GM18505 (cell line): ENCODE measurements around the gene PTPRC.

Experiments
- ATAC-seq: cut with Tn5 transposase; IDR thresholded peaks from one replicate; pipeline ENCODE4 v1.9.1; 2021; ENCODE audit not compliant: unreplicated experiment
- POLR2A ChIP-seq: IDR thresholded peaks from 4 replicates; pipeline ENCODE4 v1.6.1; 2011; ENCODE audit warnings: borderline replicate concordance; ENCODE audit not compliant: insufficient read depth, insufficient read length; ENCODE audit errors: extremely low read depth

The PTPRC gene

DNA sequence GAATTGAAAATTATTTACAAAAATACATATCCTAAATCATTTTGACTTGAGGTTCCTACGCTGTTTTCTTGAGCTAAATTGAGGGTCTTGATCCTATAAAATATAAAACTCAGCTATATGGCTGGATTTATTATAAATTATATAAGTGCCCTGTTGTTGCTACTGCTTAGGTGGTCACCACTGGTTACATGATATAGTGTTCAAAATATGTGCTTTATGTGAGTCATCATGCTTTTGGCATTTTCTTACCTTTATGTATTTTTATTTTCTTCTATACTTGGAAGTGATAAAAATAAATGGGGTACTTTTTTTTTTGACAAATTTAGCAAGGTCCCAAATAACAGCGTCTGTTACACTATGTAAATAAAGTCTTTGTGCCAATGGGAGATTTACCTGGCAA is 31.1 kb upstream of the PTPRC start:
- no peak for ATAC-seq
- no peak for TF ChIP-seq POLR2A

DNA sequence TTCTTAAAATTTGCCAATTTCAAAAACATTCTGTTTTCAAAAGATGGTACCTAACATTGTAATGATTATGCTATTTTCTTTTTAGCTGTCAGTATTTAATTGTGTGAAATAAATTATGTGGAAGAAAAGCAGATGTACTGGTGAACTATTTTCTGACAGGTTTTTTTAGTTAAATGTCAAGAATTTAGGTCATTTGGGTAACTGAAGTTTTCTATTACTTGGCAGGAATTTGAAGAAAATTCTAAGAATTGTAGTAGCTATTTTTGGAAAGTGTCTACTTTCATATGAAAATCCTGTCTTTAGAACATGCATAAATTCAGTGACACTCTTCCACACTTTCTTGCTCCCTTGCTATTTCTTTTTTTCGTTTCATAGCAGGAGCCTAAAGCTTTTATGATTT is 28.5 kb upstream of the PTPRC start:
- no peak for TF ChIP-seq POLR2A
- no peak for ATAC-seq

DNA sequence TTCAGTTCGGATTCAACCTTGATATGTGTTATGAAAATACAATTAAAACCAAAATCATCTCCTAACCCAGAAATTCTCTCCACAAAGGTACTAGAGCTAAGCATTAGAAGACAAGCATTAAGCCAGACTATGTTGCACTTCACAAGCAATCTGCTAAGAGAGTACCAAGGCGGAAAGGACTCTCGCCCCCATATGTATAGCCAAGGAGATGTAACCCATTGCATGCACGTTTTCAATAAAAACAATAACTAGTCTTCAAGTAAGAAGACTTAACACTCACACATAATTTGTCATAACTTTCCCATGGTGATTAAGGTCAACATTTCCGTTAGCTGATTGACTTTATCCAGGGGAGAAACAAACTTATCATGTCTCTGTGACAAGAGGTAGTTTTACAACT is 27.6 kb upstream of the PTPRC start:
- no peak for ATAC-seq
- TF ChIP-seq POLR2A: no peak

DNA sequence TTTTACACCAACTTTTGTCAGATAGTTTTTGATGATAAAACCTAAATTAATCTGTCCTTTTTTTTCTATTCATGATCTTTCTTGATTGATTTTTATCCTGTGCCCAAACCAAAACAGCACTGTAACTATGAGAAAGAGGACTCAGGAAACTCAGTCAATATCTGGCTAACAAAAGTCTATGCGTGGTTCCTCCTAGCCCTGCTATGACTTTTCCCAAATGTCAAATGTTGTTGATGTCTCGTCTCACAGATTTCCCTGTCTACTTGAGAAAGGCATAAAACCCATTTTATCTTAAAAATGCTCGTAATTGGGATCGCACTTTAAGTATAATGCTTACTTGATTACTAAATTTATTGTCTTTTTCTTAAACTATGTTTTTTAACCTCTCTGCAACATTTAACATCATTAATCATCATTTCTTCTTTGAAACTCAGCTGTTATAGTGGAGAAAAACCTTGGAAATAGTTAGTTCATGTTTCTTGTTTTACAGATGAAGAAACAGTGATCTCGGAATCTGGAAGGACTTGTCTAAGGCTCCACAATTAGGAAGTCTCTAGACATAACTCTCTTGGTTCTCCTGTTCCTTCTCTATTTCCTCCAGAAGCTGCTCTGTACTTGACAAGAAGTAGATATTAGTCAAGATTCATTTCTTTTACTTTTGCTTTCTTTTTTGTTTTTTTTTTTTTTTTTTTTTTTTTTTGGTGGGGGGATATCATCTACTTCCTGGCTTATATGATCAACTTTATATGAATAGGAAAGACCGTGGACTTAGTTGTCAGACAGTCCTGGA is 26.2 kb upstream of the PTPRC start:
- no peak for TF ChIP-seq POLR2A
- no peak for ATAC-seq

GRCh38 chr1:198617406-198617805 is 21.4 kb upstream of the PTPRC start:
- no peak for ATAC-seq
- TF ChIP-seq POLR2A: no peak

DNA sequence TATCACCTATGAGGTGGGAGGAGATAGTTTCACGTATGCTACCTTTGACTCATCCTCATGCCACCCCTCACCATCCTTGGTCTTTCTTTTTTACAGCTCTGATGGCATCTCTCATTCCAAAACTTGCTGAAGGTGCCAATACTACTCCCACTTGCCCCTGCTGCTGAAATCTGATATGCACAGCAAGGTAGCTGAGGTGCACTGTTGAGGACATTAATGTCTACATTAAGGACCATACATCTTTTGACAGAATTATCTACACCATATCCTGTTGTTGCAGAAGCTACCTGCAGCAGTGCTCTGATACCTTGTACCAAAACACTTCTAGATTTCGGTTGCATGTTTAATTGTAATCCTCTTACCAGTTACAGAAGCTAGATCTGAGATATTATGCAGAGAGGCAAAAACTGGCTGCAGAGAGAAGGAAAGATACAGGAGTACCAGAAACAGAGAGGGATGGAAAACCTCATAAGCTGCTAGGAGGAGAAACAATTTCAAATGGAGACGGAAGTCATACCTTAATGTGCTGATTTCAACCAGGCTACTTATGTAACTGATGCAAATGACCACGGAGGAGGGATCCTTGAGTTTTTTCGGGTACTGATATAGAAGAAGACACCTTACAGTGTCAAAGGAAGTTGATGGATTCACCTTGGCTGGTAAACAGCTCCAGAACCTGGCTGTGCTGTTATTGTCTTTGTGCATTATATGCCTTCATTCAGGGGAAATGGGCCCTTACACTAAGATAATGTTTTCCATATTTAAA is 19.3 kb upstream of the PTPRC start:
- no peak for TF ChIP-seq POLR2A
- ATAC-seq: no peak

DNA sequence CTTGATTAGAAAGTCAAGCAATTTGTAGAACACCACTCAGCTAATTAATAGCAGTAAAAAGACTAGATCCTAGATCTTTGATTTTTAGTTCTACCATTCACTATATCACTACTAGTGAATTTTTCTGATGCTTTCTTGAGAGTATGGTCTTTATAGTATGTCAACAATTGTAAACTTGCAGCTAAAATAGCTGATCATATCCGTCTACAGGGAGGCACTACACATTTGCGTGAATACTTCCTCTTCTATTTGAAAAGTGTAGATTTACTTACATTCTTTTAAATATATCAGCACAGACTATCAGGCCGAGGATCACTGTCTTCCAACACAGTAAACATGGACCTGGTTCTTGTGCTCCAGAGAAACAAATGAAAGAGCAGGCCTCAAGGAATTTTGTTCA is 18.6 kb upstream of the PTPRC start:
- no peak for TF ChIP-seq POLR2A
- ATAC-seq: no peak

DNA sequence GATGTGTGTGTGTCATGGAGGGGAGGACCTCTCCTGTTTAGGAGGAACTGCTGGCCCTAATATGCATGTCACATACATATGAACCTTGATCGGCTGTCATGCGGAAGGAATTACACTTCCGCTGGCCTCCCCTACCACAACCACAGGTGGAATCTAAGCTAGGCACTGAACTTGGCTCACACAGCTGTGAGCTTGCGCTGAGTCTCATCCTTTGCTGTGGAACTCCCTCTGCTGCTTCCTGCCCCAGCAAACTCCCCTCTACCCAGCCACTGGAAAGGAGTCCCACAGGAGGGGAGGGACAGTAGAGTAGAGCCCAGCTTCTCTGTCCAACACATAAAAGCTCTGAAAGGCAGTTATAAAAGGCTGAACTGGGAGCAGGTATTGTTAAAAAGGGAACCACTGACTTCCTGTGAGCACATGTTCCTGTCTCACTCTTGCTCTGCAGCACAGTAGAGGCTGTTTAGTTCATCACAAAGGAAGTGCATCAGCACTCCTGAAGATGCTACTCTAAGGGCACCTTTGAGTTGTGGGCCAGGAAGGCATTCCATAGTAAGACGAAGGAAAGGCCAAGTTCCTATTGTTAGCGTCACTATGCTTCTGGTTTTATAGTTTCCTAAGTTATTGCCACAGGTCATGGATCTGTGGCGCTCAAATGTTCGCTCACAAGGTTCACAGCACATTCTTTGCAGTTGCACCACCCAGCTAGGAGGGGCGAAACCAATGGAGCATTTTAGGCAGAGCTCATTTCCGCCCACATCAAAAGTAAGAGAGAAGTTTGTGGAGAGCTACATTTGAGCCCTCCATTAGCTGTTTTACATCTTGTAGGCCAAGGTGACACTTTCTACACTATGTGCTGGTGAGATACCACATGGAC is 17.7 kb upstream of the PTPRC start:
- peak; percentile 57 for TF ChIP-seq POLR2A
- ATAC-seq: peak; percentile 63

GRCh38 chr1:198622001-198622400 is 16.8 kb upstream of the PTPRC start:
- no peak for ATAC-seq
- no peak for TF ChIP-seq POLR2A

- ATAC-seq: no peak
- TF ChIP-seq POLR2A: no peak
Observed at GRCh38 chr1:198623752-198624647, 14.8 kb upstream of the PTPRC start.

DNA sequence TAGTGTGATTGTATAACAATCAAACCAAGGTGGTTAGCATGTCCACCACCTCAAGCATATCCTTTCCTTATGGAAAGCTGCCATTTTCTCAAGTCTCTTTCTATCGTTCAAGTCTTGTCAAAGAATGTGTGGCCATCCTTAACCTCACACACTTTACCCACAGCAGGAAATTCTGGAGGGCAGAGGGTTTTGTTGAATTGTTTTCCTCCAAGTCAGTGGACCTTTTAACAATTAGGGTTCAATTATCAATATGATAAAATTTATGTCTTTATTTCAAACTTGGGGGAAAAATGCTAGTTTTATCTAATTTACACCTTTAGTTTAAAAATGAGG is 14.2 kb upstream of the PTPRC start:
- ATAC-seq: no peak
- no peak for TF ChIP-seq POLR2A

GRCh38 chr1:198627436-198628066 is 11.3 kb upstream of the PTPRC start:
- no peak for ATAC-seq
- no peak for TF ChIP-seq POLR2A
